Neuron (in vitro differentiated cells): Measurements from ENCODE around the gene FBN2.
"Not testable (repeated sequence)": the region's sequence is repeated elsewhere in the genome, so short reads cannot be mapped to it uniquely, and the experiment has no call there.

Experiments
- H2AFZ ChIP-seq: one replicate; pipeline ENCODE4 v1.6.1; 2013; ENCODE audit warnings: low read depth, mild to moderate bottlenecking, inconsistent platforms, low read length, moderate library complexity
- H3K27me3 ChIP-seq: one replicate; pipeline ENCODE4 v1.6.1; 2013; ENCODE audit warnings: low read length; ENCODE audit not compliant: insufficient read depth
- H3K36me3 ChIP-seq: one replicate; pipeline ENCODE4 v1.6.1; 2013; ENCODE audit warnings: low read length; ENCODE audit not compliant: insufficient read depth
- H3K4me1 ChIP-seq: one replicate; pipeline ENCODE4 v1.6.1; 2013; ENCODE audit warnings: low read length; ENCODE audit not compliant: insufficient read depth
- H3K4me3 ChIP-seq: 2 replicates; pipeline ENCODE4 v1.5.1; 2013; ENCODE audit warnings: mild to moderate bottlenecking, low read length, moderate library complexity
- H3K9me3 ChIP-seq: one replicate; pipeline ENCODE4 v1.6.1; 2013; ENCODE audit warnings: low read length

The FBN2 gene

GRCh38 chr5:128422612-128423011 is 115.4 kb downstream of the FBN2 start:
- no peaks in the 10 kb centered on the region for H3K4me1 ChIP-seq
- no peaks in the 10 kb centered on the region for H3K27me3 ChIP-seq
- H3K9me3 ChIP-seq = no peaks in the 10 kb centered on the region
- H2AFZ ChIP-seq = no peak overlapping the region
- no peak overlapping the region for H3K4me3 ChIP-seq
- H3K36me3 ChIP-seq = no peaks in the 10 kb centered on the region

DNA sequence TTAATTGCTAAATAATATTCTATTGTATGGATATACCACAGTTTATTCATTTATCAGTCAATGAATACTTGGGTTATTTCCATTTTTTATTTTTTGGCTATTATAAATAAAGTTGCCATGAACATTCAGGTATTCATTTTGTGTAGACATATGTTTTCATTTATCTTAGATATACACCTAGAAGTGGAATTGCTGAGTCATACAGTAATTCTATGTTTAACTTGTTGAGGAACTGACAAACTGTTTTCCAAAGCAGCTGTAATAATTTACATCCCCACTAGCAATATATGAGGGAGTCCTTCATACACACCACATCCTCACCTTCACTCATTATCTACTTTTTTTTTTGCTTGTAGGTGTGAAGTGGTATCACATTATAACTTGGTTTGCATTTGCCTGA is 123.6 kb downstream of the FBN2 start:
- H3K27me3 ChIP-seq = no peaks in the 10 kb centered on the region
- H3K36me3 ChIP-seq = no peaks in the 10 kb centered on the region
- no peaks in the 10 kb centered on the region for H3K4me1 ChIP-seq

DNA sequence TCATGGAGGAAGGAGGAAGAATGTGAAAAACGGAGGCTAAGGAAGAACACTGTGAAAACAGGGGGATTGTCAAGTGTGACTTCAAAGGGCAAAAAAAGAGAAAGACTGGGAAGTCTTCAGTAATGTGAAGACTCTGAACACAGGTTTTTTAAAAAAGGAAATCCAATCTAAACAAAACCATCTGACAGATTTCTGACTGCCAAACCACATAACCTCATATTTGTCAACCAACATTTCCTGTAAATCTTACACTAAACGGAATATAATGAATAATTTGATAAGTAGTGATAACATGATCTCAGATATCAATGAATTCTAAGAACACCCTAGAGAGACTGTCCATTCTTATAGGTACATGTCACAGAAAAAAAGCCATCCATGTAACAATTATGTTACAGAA is 124.7 kb downstream of the FBN2 start:
- Histone ChIP-seq H3K4me3 (no peak overlapping the region), H3K4me1 (no peaks in the 10 kb centered on the region), H3K9me3 (no peaks in the 10 kb centered on the region), H2AFZ (no peak overlapping the region), H3K36me3 (no peaks in the 10 kb centered on the region), H3K27me3 (no peaks in the 10 kb centered on the region)

More for the DNA sequence above, 123.6 kb downstream of the FBN2 start:
- Histone ChIP-seq H3K4me3 (no peak overlapping the region), H3K9me3 (no peaks in the 10 kb centered on the region), H2AFZ (no peak overlapping the region)

DNA sequence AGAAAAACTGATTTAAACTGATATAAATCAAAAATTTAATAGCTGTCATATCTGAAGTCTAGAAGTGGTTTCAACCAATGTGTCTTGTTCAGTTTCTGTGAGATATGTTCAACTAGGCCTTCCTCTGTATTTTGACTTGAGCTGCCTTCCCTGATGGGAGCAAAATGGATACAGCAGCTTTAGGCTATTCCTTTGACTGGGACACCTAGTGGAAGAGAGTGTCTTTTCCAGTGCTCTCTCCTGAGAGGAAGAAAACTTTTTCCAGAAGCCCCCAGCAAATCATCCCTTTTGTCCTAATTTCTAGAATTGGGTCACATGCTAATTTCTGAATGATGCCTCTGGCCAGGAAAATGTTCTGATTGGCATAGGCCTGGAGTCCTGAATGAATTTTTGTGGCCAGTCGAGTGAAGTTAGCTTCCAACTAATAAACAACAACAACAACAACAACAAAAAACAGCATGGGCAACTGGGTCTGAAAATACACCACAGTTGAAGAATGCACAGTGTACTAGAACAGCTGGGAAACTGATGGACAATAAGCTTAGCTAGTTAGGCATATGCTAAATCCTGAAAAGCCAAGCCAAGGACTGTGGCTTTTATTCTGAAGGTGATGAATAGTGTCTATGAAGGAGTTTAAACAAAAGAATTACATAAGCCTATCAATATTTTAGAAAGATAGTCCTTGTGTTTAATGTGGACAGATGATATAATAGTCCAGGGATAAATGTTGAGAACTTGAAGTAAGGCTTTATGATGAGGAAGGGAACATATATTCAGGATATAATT is 125.7 kb downstream of the FBN2 start:
- no peaks in the 10 kb centered on the region for H3K36me3 ChIP-seq
- no peaks in the 10 kb centered on the region for H3K4me1 ChIP-seq
- no peak overlapping the region for H3K4me3 ChIP-seq
- H3K9me3 ChIP-seq = no peaks in the 10 kb centered on the region
- no peak overlapping the region for H2AFZ ChIP-seq
- no peaks in the 10 kb centered on the region for H3K27me3 ChIP-seq

- Histone ChIP-seq H3K36me3 (no peaks in the 10 kb centered on the region), H3K4me1 (peaks cover 3% of the 10 kb centered on the region), H3K9me3 (no peaks in the 10 kb centered on the region), H3K27me3 (no peaks in the 10 kb centered on the region), H3K4me3 (no peak overlapping the region), H2AFZ (no peak overlapping the region)
These were observed 128.8 kb downstream of the FBN2 start for GRCh38 chr5:128409166-128409800.

DNA sequence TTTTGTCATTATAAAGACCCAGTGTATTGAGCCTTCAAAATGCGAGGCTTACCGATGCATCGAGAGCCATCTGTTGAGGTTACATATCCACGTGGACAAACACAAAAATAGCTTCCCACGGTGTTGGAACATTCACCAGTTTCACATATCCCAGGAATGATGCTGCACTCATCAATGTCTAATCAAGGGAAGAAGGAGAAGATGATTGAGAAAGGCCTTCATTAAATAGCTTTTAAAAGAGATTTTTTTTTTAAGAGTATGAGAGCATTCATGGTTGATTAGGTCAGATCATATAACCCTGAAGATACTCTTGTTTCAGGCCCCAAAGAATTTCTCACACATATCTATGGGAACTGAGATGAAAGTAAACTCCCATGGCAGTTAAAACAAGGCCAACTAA is 129.4 kb downstream of the FBN2 start:
- no peak overlapping the region for H2AFZ ChIP-seq
- H3K36me3 ChIP-seq = no peaks in the 10 kb centered on the region
- peaks cover 3% of the 10 kb centered on the region for H3K4me1 ChIP-seq
- no peaks in the 10 kb centered on the region for H3K27me3 ChIP-seq
- no peak overlapping the region for H3K4me3 ChIP-seq
- no peaks in the 10 kb centered on the region for H3K9me3 ChIP-seq

DNA sequence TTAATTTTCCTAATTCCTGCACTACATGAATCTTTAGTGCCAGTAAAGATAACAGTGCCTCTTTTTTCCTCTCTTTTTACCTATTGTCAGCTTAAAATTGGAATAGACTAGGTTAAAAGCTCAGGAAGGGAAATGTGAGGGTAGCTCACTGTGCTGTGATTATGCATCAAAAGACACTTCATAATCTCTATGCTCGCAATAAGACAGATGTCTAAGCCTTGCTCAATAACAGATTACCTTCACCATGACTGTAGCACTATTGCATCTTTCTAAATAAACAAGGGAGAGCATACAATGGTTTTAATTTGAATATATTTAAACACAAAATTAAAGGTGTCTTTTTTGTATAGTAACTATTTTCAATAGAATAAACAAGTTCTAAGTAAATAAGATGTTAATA is 130.1 kb downstream of the FBN2 start:
- Histone ChIP-seq H3K9me3 (no peaks in the 10 kb centered on the region), H3K4me1 (peaks cover 6% of the 10 kb centered on the region), H3K27me3 (no peaks in the 10 kb centered on the region), H3K36me3 (no peaks in the 10 kb centered on the region), H2AFZ (no peak overlapping the region), H3K4me3 (no peak overlapping the region)

DNA sequence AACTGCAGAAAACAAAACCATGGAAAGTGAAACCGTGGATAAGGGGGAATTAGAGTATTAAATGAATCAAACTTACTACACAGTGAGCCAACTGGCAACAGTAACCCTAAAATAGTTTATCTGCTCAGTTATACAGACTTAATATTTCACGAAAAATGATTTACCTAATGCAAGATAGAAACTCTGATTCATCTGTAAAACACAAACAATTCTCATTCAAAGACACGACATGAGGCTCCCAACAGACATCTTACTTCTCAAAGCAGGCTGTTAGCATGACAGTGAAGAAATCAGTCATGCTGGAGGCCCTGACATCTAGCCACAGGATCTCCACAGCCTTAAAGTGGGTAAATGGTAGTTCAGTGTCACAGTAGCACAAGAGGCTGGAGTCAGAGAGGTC is 131.2 kb downstream of the FBN2 start:
- Histone ChIP-seq H3K27me3 (no peaks in the 10 kb centered on the region), H3K36me3 (no peaks in the 10 kb centered on the region), H3K4me3 (no peak overlapping the region), H3K4me1 (peaks cover 6% of the 10 kb centered on the region), H3K9me3 (no peaks in the 10 kb centered on the region), H2AFZ (no peak overlapping the region)

GRCh38 chr5:128405159-128405558 is 132.9 kb downstream of the FBN2 start:
- H2AFZ ChIP-seq = no peak overlapping the region
- peaks cover 6% of the 10 kb centered on the region for H3K4me1 ChIP-seq
- no peaks in the 10 kb centered on the region for H3K27me3 ChIP-seq
- no peaks in the 10 kb centered on the region for H3K9me3 ChIP-seq
- no peak overlapping the region for H3K4me3 ChIP-seq
- H3K36me3 ChIP-seq = no peaks in the 10 kb centered on the region

GRCh38 chr5:128403333-128403732 is 134.7 kb downstream of the FBN2 start:
- Histone ChIP-seq H2AFZ (no peak overlapping the region), H3K4me3 (no peak overlapping the region), H3K36me3 (no peaks in the 10 kb centered on the region), H3K4me1 (peaks cover 6% of the 10 kb centered on the region), H3K9me3 (no peaks in the 10 kb centered on the region), H3K27me3 (no peaks in the 10 kb centered on the region)

DNA sequence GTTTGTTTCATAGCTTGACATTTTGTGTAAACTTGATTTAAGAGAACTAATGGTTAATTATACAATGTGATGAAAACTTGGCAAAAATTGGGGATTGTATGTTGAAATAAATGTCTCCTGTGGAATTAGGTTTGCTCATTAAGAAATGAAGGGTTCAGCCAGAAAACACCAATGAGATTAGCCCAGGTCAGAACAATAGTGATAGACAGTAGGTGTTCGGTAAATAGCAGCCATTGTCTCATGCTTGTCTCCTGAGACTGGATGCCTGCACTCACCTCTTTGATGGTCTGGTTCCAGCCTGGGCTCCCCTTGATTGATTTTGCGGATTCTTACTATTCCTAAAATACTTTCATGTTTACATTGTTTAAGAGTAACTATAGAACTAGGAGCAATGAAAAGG is 135.5 kb downstream of the FBN2 start:
- Histone ChIP-seq H3K27me3 (no peaks in the 10 kb centered on the region), H3K4me3 (no peak overlapping the region), H3K9me3 (no peaks in the 10 kb centered on the region), H3K4me1 (peaks cover 6% of the 10 kb centered on the region), H3K36me3 (no peaks in the 10 kb centered on the region), H2AFZ (no peak overlapping the region)

DNA sequence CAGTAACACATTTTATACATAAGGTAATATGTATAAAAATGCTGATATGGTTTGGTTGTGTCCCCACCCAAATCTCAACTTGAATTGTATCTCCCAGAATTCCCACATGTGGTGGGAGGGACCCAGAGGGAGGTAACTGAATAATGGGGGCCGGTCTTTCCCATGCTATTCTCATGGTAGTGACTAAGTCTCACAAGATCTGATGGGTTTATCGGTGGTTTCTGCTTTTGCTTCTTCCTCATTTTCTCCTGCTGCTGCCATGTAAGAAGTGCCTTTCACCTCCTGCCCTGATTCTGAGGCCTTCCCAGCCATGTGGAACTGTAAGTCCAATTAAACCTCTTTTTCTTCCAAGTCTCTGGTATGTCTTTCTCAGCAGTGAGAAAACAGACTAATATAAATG is 137.3 kb downstream of the FBN2 start:
- H2AFZ ChIP-seq, H3K4me1 ChIP-seq, H3K4me3 ChIP-seq, H3K36me3 ChIP-seq, H3K27me3 ChIP-seq, H3K9me3 ChIP-seq: not testable (repeated sequence)

DNA sequence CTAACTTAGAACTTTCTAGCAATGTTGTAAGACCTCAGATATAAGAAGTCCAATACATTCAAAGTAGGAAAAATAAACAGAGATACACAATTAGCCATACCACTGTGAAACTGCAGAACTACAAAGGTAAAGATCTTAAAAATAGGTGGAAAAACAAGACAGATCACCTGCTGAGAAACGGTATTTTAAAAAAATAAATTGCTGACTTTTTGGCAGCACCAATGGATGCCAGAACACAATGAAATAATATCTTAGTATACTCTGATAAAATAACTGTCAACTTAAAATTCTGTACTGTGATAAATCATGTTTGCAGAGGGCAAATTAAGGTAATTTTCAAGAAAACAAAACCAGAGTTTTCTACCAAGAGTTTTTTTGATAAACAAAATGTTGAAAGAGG is 138.9 kb downstream of the FBN2 start:
- no peaks in the 10 kb centered on the region for H3K36me3 ChIP-seq
- no peaks in the 10 kb centered on the region for H3K27me3 ChIP-seq
- H2AFZ ChIP-seq = no peak overlapping the region
- H3K4me3 ChIP-seq = no peak overlapping the region
- H3K4me1 ChIP-seq = peaks cover 3% of the 10 kb centered on the region
- no peaks in the 10 kb centered on the region for H3K9me3 ChIP-seq

DNA sequence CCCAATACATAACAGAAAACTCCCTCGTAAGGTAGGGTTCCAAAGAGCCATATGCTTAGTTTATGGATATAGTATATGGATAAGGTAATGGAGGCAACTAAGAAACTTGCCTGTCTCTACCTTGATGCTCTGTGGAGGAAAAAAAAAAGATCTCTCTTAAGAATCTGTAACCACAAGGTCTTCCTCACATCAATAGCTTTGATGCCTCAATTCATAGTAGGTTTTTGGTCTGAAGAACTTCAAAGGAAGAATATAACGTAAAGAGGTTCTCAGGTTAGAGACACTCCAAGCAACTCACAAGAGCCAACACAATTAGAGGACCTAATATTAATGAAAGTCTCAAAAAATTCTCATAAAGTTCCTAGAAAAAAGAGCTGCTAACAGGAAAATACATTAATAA is 140.2 kb downstream of the FBN2 start:
- Histone ChIP-seq H3K27me3 (no peaks in the 10 kb centered on the region), H2AFZ (no peak overlapping the region), H3K4me1 (no peaks in the 10 kb centered on the region), H3K4me3 (no peak overlapping the region), H3K36me3 (no peaks in the 10 kb centered on the region), H3K9me3 (no peaks in the 10 kb centered on the region)
